BJ (cell line): Measurements from ENCODE around the gene MRLN. TPM values are rescaled to one million over a fixed set of nuclear protein-coding genes. Genes with fewer than 3 reads are reported as not detected.

Experiments used
- CTCF ChIA-PET: fragments of 350-600 bp; formaldehyde crosslinking; extraction: SDS; loops from one replicate; lab custom pipeline; 2021; ENCODE audit warnings: antibody characterized with exemption, inconsistent platforms; lab: Yijun Ruan, JAX
- POLR2A ChIA-PET: fragments of 300-600 bp; sonication (Branson Sonifier 250); formaldehyde crosslinking; extraction: SDS; loops from one replicate; lab custom pipeline; 2021; ENCODE audit warnings: antibody characterized with exemption; lab: Charles Lee
- DNase-seq: peaks from one replicate; pipeline ENCODE4 v3.0.0-alpha.2; 2011; ENCODE audit warnings: low read depth
- H3K27me3 ChIP-seq: 2 replicates; pipeline ENCODE4 v1.6.0; 2011; ENCODE audit warnings: low read length; ENCODE audit not compliant: control insufficient read depth, insufficient read depth
- H3K36me3 ChIP-seq: 2 replicates; pipeline ENCODE4 v1.5.1; 2011; ENCODE audit warnings: low read length; ENCODE audit not compliant: control insufficient read depth, insufficient read depth
- H3K4me3 ChIP-seq: 2 replicates; pipeline ENCODE4 v1.5.1; 2011; ENCODE audit warnings: low read depth, mild to moderate bottlenecking, control low read depth, low read length
- polyA plus RNA-seq: library from polyadenylated mRNA; depleted of rRNA; stranded (reverse); fragments of >200 nt; gene quantifications from 2 replicates; pipeline ENCODE4 v1.2.3, GENCODE V29; 2011
- TF ChIP-seq, protein P1 (sequence below): IDR thresholded peaks from 2 replicates; pipeline ENCODE4 v1.5.1; 2011; ENCODE audit warnings: low read depth, mild to moderate bottlenecking, control low read depth, inconsistent platforms, low read length, moderate library complexity; ENCODE audit not compliant: insufficient read depth

MRLN gene
- polyA plus RNA-seq, 1 experiment: not detected

DNA sequence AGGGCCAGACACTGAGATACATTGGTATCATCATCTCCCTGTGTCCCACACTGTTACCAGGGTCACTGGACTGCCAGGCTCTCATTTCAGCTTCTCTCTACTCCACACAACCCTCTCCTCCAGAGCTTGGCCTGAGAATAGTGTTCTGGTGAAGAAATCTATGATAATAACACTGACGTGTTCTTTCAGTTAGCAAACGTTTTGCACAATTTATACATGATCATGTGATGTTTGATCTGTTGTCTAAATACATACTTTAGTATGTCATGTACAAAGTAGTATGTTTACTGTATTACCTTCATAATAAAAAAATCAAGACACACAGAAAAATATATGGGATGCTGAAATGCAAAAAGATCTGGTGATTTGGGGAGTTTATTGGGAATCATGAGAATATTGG, 48.6 kb downstream of the MRLN start:
- Histone ChIP-seq H3K36me3 (no peaks in the 10 kb centered on the region), H3K27me3 (peaks cover 6% of the 10 kb centered on the region), H3K4me3 (no peak overlapping the region)
- TF ChIP-seq, protein P1, sequence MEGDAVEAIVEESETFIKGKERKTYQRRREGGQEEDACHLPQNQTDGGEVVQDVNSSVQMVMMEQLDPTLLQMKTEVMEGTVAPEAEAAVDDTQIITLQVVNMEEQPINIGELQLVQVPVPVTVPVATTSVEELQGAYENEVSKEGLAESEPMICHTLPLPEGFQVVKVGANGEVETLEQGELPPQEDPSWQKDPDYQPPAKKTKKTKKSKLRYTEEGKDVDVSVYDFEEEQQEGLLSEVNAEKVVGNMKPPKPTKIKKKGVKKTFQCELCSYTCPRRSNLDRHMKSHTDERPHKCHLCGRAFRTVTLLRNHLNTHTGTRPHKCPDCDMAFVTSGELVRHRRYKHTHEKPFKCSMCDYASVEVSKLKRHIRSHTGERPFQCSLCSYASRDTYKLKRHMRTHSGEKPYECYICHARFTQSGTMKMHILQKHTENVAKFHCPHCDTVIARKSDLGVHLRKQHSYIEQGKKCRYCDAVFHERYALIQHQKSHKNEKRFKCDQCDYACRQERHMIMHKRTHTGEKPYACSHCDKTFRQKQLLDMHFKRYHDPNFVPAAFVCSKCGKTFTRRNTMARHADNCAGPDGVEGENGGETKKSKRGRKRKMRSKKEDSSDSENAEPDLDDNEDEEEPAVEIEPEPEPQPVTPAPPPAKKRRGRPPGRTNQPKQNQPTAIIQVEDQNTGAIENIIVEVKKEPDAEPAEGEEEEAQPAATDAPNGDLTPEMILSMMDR: no peak
- ChIA-PET POLR2A (no interaction called here), CTCF (no interaction called here)
- DNase-seq: no peak

DNA sequence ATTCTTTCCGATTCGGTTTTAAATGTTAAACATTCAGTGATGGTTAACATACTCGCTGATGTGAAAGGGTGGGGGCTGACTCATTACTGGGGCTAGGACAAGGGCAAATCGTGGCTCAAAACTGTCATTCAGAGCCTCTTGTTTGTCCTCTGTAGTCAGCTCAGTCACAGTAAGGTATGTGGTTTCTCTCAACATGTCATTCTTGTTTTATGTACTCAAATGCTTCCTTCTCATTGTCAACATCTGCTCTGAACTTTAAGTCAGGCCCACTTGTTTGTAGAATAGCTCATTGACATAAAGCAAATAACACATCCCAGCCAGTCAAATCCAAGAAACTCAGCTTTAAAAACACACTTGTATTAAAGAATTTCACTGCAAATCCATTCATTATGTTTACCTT, 50.9 kb downstream of the MRLN start:
- H3K27me3 ChIP-seq: no peaks in the 10 kb centered on the region; the same call in 1 of the 2 replicates
- TF ChIP-seq, protein P1: no peak
- H3K4me3 ChIP-seq: no peak overlapping the region
- H3K36me3 ChIP-seq: no peaks in the 10 kb centered on the region
- ChIA-PET CTCF (no interaction called here), POLR2A (no interaction called here)
- no peak for DNase-seq

DNA sequence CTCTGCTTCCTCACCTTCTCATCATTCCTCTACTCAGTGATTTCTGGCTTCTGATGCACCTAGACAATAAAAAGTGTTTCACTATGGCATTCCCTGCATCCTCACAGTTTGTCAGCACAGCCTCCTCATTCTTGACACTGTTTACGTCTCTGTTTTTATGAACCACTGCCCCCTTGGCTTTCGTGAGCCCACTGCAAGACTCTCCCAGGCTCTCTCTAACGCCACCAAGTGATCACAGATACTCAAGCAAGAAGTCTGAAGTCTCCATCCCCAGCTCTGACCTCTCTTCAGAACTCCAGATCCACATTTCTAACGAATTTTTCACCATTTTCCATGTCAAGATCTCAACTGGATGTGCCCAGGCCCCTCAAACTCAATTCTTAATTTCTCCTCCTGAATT, 52.5 kb downstream of the MRLN start:
- DNase-seq: no peak
- no peaks in the 10 kb centered on the region; the same call in 1 of the 2 replicates for H3K27me3 ChIP-seq
- POLR2A ChIA-PET: no interaction called here
- CTCF ChIA-PET: interaction anchor here (0.6 kb wide), 1 partner anchor 75 kb away, joined by 3 read pairs; no protein-coding TSS in a partner anchor
- H3K36me3 ChIP-seq: no peaks in the 10 kb centered on the region
- TF ChIP-seq, protein P1: no peak
- no peak overlapping the region for H3K4me3 ChIP-seq

DNA sequence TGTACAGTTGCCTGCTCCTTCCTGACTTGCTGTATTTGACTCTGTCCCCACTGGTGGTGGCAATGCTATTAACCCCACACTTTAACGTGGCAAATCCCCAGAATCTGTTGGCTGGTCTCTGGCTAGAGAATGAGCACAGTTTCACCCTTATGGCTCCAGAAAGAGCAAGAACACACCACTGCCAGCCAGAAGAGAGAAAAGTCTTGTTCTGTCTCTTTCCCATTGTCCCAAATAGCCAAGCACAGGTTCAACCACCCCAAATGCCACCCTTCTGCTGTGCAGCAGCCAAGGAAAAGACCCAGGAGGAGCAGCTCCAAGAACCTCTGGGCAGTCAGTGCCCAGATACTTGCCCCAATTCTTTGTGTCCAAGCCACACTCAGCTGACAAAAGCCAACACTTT, 54.9 kb downstream of the MRLN start:
- DNase-seq: no peak
- H3K27me3 ChIP-seq: no peaks in the 10 kb centered on the region; the same call in 1 of the 2 replicates
- ChIA-PET CTCF (no interaction called here), POLR2A (no interaction called here)
- TF ChIP-seq, protein P1: no peak
- H3K4me3 ChIP-seq: no peak overlapping the region
- no peaks in the 10 kb centered on the region for H3K36me3 ChIP-seq

DNA sequence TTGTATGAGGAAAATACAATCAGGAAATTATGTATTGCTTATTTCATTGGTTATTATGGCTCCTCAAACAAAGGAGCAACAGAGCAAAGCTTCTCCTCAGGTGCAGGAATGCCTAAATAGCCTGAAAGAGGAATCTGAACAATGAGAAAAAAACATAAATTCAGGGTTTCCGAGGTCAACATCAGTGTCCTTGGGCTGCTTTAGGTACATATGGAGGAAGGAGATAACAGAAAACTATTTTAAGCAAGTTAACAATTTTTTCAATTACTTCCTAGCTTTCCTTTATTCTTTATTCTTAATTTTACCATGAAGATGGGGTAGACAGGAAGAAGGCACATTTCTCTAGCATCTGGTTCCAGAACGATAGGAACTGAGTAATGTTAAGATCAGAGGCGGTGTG, 57.6 kb downstream of the MRLN start:
- Histone ChIP-seq H3K4me3 (no peak overlapping the region), H3K36me3 (no peaks in the 10 kb centered on the region), H3K27me3 (no peaks in the 10 kb centered on the region; the same call in 1 of the 2 replicates)
- POLR2A ChIA-PET: no interaction called here
- CTCF ChIA-PET: no interaction called here
- TF ChIP-seq, protein P1: no peak
- DNase-seq: no peak
